ENCODE measurements around the gene SF1.

DNA sequence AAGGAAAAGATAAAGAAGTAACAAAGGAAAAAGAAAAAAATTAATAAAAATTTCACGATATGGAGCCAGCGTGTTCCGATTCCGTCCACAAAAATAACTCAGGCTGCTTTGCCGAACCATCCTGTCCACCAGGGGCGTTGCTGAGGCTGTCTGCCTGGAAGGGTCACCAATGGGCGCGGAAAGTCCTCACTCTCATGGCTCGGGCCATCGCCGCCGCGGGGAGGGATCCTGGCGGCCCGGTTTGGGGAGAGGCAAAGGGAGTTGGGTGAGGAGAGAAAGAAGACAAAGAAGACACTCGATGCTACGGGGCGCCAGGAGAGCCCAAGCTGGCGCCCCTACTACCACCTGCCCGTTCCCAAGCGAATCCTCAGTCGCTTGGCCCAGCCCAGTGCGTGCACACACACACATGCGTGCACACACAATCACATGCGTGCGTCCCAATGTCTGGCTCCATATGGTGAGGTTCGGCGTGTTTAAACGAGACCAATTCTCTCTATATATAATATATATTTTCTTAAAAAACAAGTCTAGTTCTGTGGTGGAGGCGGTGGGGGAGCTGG lies 13.0 kb downstream of the SF1 start:
- TF ChIP-seq POLR2AphosphoS5 (IDR thresholded peaks at IDR 0.05; ENCODE audit: insufficient read depth, low read depth, low read length) = peak; percentile 24
- TF ChIP-seq, protein P1, sequence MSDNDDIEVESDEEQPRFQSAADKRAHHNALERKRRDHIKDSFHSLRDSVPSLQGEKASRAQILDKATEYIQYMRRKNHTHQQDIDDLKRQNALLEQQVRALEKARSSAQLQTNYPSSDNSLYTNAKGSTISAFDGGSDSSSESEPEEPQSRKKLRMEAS (IDR thresholded peaks at IDR 0.05; ENCODE audit: insufficient read depth, insufficient read length) = no peak
- TF ChIP-seq MYC (IDR thresholded peaks at IDR 0.05; ENCODE audit: low read depth, low read length) = no peak
- TF ChIP-seq, protein P2, sequence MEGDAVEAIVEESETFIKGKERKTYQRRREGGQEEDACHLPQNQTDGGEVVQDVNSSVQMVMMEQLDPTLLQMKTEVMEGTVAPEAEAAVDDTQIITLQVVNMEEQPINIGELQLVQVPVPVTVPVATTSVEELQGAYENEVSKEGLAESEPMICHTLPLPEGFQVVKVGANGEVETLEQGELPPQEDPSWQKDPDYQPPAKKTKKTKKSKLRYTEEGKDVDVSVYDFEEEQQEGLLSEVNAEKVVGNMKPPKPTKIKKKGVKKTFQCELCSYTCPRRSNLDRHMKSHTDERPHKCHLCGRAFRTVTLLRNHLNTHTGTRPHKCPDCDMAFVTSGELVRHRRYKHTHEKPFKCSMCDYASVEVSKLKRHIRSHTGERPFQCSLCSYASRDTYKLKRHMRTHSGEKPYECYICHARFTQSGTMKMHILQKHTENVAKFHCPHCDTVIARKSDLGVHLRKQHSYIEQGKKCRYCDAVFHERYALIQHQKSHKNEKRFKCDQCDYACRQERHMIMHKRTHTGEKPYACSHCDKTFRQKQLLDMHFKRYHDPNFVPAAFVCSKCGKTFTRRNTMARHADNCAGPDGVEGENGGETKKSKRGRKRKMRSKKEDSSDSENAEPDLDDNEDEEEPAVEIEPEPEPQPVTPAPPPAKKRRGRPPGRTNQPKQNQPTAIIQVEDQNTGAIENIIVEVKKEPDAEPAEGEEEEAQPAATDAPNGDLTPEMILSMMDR (IDR thresholded peaks at IDR 0.05; ENCODE audit: extremely low read depth in 1 of 2, insufficient read depth in 1 of 2, low read depth in 1 of 2, low read length in 2 of 2) = peak in 1 of 2 donors; percentile 11
- TF ChIP-seq JUN (IDR thresholded peaks at IDR 0.05; ENCODE audit: borderline replicate concordance, insufficient read depth, insufficient read length, low read depth) = no peak

Data from endothelial cell of umbilical vein (primary cell).